ENCODE results near the gene ITIH2.
"Not testable (repeated sequence)": the region's sequence is repeated elsewhere in the genome, so short reads cannot be mapped to it uniquely, and the experiment has no call there.

Gene ITIH2

DNA sequence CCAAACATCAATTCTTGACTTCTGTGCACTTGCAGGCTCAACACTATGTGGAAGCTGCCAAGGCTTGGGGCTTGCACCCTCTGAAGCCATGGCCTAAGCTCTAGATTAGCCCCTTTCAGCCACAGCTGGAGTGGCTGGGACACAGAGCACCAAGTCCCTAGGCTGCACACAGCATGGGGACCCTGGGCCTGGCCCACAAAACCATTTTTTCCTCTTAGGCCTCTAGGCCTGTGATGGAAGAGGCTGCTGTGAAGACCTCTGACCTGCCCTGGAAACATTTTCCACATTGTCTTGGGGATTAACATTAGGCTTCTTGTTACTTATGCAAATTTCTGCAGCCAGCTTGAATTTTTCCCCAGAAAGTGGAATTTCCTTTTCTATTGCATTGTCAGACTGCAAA lies 10.7 kb upstream of the ITIH2 start:
- DNase-seq (ENCODE audit: extremely low read depth in 1 of 2, low read depth in 1 of 2) = not testable (repeated sequence)

DNA sequence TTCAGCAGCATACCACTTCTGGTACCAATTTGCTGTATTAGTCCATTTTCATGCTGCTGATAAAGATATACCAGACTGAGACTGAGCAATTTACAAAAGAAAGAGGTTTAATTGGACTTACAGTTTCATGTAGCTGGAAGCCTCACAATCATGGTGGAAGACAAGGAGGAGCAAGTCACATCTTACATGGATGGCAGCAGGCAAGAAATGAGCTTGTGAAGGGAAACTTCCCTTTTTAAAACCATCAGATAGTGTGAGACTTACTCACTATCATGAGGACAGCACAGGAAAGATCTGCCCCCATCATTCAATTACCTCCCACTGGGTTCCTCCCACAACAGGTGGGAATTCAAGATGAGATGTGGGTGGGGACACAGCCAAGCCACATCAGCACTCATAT lies 9.9 kb upstream of the ITIH2 start:
- not testable (repeated sequence) for DNase-seq (ENCODE audit: extremely low read depth in 1 of 2, low read depth in 1 of 2)

DNA sequence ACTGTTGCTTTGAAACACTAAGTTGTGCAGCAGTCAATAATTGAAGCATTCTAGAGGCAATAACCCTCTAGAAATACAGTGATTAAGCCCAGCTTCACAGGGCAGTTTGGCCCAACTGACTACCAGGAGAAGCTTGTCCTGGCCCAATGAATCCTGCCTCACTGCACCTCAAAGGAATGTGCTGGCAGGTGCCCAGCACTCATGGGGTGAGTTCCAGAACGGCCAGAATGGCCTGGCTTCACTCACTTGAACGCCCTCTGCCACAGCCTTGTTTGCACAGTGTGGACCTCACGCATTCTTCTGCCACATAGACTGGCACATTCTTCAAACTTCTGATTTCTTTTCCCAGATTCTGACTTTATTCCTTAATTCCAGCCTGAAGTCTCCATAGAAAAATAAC lies 6.6 kb upstream of the ITIH2 start:
- DNase-seq (ENCODE audit: extremely low read depth in 1 of 2, low read depth in 1 of 2) = no peak

- no peak for DNase-seq (ENCODE audit: extremely low read depth in 1 of 2, low read depth in 1 of 2)
Observed at GRCh38 chr10:7697426-7697825, 5.7 kb upstream of the ITIH2 start.

GRCh38 chr10:7700577-7701125 lies 2.5 kb upstream of the ITIH2 start:
- no peak for DNase-seq (ENCODE audit: extremely low read depth in 1 of 2, low read depth in 1 of 2)

GRCh38 chr10:7701158-7701742 lies 1.9 kb upstream of the ITIH2 start:
- no peak for DNase-seq (ENCODE audit: extremely low read depth in 1 of 2, low read depth in 1 of 2)

- DNase-seq (ENCODE audit: extremely low read depth in 1 of 2, low read depth in 1 of 2) = no peak
Observed at GRCh38 chr10:7702288-7702812, 766 bp upstream of the ITIH2 start.

- no peak for DNase-seq (ENCODE audit: extremely low read depth in 1 of 2, low read depth in 1 of 2)
Observed at GRCh38 chr10:7704071-7705016, 1.2 kb downstream of the ITIH2 start.

DNA sequence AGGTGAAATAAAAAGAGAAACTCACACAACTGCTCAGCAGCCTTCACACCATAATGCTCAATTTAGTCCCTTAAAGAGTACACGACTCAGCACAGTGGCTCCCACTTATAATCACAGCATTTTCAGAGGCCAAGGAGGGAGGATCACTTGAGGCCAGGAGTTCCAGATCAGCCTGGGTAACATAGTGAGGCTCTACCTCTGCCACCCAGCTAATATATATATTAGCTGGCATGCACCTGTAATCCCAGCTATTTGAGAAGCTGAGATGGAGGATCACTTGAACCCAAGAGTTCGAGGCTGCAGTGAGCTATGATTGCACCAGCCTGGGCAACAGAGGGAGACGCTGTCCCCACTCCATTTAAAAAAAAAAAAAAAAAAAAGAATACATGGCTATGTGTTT lies 2.2 kb downstream of the ITIH2 start:
- no peak for DNase-seq (ENCODE audit: extremely low read depth in 1 of 2, low read depth in 1 of 2)

DNA sequence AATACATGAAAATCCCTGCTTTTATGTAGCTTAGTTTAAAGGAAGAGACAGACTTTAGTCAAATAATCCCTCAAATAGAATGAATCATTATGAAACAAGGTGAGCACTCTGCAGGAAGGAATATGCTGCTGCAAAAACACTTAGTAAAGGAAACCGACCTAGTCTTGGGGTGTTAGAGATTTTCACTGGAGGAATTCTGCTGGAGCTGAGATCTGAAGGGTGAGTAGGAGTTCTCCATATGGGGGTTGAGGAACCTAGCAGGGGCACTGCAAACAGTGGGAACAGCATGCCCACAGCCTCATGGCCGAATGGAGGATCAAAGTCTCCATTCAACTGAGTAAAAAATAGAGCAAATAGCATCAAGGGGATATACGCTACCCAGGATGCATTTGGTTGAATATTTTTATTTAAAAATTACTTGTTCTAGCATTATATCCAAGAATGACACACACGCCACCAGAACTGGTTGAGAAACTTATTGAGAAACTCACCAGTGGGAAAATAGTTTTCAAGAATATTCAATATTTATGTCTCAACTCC lies 3.5 kb downstream of the ITIH2 start:
- DNase-seq (ENCODE audit: extremely low read depth in 1 of 2, low read depth in 1 of 2) = no peak

DNA sequence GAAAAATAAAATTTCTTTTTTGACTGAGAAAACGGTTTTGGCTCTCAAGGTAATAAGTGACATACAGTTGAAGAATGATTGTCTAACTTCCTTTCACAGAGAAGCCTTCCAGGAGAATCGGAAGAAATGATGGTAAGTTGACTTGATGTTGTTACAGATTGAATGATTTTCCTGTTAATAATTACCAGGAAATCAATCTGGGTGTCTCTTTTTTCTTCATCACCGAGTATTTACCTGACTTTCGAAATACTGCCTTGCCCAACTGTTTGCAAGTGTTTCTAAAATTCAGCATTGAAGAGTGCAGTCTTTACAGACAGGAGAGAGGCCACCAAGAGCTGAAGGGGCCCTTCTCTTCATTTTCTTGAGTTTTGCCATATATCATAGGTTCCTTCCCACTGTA lies 4.0 kb downstream of the ITIH2 start:
- no peak for DNase-seq (ENCODE audit: extremely low read depth in 1 of 2, low read depth in 1 of 2)

DNA sequence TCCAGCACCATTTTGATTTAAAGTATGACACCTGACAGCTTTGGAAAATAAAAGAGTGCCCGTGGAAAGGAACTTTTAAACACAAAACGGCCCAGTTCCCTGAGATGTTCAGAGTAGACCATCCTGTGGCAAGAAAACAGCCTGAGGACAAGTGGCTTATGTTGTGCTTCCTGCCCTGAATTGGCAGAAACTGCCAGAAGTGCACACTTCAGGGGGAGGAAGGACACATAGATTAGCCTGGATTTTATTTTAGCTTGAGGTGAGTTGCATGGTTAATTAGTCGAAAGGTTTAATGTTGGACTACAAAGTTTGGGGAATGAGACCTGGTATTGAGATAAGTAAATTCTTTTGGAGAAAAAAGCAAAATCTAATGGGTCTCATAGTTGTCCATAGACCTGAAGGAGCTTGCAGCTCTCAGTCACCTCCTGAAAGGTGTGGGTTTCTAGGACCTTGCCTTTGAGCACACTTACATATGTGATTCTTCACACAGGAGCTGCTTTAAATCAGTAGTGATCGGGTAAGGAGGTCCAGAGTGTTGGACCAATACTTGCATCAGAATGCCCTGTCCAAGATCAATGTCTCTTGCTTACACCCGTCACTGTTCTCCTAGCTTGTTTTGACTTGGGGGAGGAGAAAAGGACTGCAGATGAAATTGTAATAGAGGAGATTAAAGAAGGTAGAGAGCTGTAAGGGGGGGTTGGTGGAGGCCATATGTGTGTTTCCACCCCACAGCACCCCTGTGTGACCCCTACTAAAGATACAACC lies 4.9 kb downstream of the ITIH2 start:
- DNase-seq (ENCODE audit: extremely low read depth in 1 of 2, low read depth in 1 of 2) = no peak

DNA sequence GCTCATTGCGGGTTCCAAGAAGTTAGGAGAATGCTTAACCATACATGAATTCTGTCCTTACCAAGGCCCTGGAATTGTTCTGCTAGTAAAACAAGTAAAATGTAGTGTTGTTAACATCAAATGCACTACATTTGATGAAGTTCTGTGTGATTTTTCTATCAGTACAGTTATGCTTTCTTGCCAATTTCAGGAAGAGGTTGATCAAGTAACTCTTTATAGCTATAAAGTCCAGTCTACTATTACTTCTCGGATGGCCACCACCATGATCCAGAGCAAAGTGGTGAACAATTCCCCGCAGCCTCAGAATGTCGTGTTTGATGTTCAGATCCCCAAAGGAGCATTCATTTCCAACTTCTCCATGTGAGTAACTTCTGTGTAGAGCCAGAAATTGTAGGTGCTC lies 5.7 kb downstream of the ITIH2 start:
- no peak for DNase-seq (ENCODE audit: extremely low read depth in 1 of 2, low read depth in 1 of 2)

DNA sequence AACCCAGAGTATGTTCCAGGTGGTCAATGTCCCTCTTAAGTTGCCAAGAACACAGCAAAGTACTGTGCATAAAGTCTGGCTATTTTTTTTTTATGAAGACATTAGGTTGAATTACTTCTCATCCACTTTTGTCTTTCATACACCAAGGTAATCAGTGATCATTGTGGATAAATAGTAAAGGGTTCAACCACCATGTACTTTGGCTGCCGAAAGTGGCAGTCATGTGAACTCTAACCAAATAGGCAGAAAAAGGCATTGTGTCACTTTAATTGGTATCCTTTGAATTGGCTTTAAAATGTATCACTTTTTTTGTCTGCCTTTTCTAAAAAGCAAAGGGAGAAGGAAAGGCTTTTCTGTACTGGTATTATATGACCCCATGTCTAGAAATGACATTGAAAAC lies 7.3 kb downstream of the ITIH2 start:
- no peak for DNase-seq (ENCODE audit: extremely low read depth in 1 of 2, low read depth in 1 of 2)

- not testable (repeated sequence) for DNase-seq (ENCODE audit: extremely low read depth in 1 of 2, low read depth in 1 of 2)
Observed at GRCh38 chr10:7711075-7711474, 8.0 kb downstream of the ITIH2 start.

GRCh38 chr10:7715515-7715914 lies 12.4 kb downstream of the ITIH2 start:
- no peak for DNase-seq (ENCODE audit: extremely low read depth in 1 of 2, low read depth in 1 of 2)

DNA sequence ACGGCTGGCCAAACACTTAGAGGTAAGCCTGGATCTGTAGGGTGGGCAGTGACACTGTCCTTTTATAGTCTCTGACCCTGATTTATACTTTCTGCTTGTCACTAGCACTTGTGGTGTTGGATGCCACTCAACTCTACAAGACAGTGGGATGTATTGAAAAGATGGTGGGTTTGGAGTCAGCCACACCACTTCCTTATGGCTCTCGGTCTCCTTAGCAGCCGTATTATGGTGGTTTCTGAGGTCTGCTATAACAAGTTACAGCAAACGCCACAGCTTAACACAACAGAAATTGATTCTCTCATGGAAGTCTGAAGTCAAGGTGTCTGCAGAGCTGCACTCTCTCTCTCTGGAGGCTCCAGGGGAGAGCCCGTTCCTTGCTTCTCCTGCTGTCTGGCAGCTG lies 14.7 kb downstream of the ITIH2 start:
- no peak for DNase-seq (ENCODE audit: extremely low read depth in 1 of 2, low read depth in 1 of 2)

- DNase-seq (ENCODE audit: extremely low read depth in 1 of 2, low read depth in 1 of 2) = no peak
Observed at GRCh38 chr10:7718685-7719084, 15.6 kb downstream of the ITIH2 start.

GRCh38 chr10:7720478-7720877 lies 17.4 kb downstream of the ITIH2 start:
- DNase-seq (ENCODE audit: extremely low read depth in 1 of 2, low read depth in 1 of 2) = no peak

DNA sequence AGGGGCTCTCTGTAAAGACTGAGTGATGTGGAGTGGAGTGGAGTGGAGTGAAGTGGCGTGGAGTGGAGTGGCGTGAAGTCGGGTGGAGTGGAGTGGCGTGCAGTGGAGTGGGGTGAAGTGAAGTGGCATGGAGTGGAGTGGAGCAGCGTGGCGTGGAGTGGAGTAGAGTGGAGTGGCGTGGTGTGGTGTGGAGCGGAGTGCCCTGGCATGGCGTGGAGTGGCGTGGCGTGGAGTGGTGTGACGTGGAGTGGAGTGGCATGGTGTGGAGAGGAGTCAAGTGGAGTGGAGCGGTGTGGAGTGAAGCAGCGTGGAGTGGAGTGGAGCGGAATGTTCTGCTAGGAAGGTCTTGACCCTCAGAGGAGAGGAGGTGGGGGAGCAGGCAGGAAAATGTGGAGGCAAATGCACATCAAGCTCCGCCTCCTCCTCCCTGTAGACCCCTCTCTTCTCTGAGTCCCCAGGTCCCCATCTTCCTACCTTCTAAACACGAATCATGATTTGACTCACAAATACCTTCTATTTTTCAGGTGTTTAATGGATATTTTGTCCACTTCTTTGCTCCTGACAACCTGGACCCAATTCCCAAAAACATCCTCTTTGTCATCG lies 19.9 kb downstream of the ITIH2 start:
- DNase-seq (ENCODE audit: extremely low read depth in 1 of 2, low read depth in 1 of 2) = no peak

Measured in stimulated activated CD8-positive, alpha-beta memory T cell treated with anti-CD3 and anti-CD28 coated beads, Interleukin-7, amount 100 ng/mL, for 48 hours (primary cell).